ENCODE data around the gene TIMM17A.
"Not testable (repeated sequence)": the region's sequence is repeated elsewhere in the genome, so short reads cannot be mapped to it uniquely, and the experiment has no call there.

TIMM17A gene

DNA sequence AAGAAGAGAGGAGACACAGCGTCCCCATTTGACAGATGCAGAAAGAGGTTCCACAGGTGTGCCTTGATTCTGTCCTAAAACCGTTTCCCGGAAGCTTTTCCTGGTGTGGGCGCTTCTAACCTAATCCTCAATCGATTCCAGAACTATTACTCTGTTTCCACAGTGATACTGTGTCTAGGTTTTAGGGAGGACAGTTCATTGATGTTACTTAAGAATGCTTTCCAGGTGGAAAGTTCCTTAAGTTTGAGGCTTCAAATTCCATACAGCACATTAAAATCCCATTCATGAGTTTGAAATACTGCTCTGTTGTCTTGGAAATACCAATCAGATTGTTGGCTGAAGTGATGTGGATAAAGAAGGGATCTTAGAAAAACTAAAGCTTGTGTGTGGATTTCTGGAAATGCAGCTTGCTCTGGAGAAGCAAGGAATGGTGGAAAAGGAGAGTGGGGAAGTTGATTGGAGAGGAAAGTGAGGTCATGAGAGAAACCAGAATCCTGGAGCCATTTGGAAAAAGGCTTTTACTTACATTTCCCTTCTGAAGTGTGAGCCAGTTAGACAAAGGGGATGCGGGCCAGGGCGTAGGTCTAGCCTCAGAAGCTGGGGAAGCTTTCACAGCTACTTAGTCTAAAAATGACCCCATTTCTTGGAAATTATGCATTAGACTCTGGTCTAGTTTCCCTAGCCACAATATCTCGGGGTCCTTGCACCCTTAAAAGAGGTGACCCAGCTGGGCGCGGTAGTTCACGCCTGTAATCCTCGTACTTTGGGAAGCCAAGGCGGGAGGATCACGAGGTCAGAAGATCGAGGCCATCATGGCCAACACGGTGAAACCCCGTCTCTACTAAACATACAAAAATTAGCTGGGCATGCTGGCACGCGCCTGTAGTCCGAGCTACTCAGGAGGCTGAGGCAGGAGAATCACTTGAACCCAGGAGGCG, 61.8 kb downstream of the TIMM17A start:
- DNase-seq = no peak

DNA sequence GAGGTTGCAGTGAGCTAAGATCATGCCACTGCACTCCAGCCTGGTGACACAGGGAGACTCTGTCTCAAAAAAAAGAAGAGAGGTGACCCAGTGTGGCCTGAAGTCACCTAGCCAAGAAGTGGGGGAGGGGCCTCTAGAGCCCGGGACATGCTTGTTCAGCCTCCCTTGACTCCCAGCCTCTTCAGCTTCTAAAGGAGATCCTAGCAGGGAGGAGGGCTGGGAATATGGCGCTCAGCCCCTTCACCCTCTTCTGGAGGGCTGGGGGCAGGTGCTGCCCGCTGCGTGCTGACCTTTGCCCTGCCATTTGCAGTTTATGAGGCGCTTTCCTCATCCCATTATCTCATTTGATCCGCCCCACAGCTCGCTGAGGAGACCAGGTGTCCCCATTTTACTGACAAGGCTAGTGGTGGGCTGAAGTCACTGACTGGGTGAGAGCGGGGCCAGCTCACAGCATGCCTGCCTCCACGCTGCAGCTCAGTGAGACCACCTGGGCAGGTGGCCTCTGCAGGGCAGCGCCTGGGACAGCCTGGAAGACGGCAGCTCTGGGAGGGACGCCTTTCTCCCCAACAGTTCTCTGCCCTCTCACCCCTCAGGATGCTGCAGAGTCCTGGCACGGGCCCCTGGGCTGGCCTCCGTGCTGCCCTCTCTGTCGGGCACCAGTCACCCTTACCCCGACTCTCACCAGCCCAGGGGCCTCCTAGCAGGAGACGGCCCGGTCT, 62.6 kb downstream of the TIMM17A start:
- no peak for DNase-seq

DNA sequence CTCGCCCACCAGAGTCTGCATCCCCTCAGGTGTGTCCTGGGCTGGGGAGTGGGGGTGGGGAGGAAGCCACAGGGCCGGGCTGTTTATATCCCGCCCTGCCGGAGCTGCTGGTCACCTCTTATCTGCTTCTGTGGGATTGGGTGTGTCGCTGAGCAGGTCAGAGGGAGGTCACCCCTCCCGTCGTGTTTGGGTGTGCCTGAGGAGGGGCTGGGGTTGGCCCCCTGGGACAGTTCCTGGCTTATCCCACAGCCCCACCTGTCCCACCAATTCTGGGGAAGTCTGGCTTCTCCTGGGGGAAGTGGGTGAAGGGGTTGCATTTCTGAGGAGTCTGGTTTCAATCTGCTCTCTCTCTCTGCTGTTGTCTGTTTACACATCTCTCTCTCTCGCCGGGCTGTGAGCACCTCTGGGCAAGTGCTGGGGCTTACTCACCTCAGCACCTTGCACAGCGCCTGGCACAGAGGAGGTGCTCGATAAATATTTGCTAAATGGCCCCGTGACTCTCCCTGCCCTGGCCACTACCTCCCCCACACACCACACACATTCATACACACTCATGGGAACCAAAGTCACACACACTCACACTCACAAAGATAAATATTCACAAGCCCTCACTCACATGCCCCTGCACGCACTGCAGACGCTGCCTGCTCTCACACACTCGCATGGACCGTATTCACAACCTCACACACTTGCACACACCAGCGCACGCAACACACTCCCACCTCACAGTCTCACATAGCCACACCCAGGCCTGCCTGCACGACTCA, 63.3 kb downstream of the TIMM17A start:
- DNase-seq = no peak

DNA sequence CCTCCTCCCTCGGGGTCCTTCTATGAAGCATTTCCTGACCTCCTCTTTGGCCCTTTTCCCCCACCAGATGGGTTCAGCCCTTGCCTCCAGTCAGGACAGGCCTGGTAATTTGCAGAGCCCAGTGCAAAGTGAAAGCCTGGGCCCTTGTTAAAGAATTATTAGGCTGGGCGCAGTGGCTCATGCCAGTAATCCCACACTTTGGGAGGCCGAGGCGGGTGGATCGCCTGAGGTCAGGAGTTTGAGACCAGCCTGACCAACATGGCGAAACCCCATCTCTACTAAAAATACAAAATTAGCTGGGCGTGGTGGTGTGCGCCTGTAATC, 63.9 kb downstream of the TIMM17A start:
- not testable (repeated sequence) for DNase-seq

Measured in stimulated activated CD4-positive, alpha-beta T cell treated with anti-CD3 and anti-CD28 coated beads, Interleukin-4, amount 100 ng/mL, for 4 hours (primary cell).